K562 (cell line): ENCODE results near the gene CFL1. TPM values are rescaled to one million over a fixed set of nuclear protein-coding genes. Genes with fewer than 3 reads are reported as not detected.
A peak's percentile ranks its signal among the peaks of the same experiment; 100 is the strongest.

Experiments
- BCOR ChIP-seq: fragments of 450-650 bp; IDR thresholded peaks from 2 replicates; pipeline ENCODE4 v1.6.1; 2016
- E2F3 ChIP-seq: fragments of 250-450 bp; sonication (Bioruptor Pico); IDR thresholded peaks from 2 replicates; pipeline ENCODE4 v1.4.0; 2020; ENCODE audit warnings: mild to moderate bottlenecking
- HEY1 ChIP-seq: fragments of 250-450 bp; sonication (Bioruptor Pico); IDR thresholded peaks from 2 replicates; pipeline ENCODE4 v1.5.0; 2020; ENCODE audit warnings: mild to moderate bottlenecking, moderate library complexity, borderline replicate concordance
- KDM1A ChIP-seq, 2 experiments: fragments of 450-650 bp; IDR thresholded peaks; 2 replicates each; pipeline ENCODE4 v1.6.1; 2016; ENCODE audit warnings: mild to moderate bottlenecking in 2 of 2
- L3MBTL2 ChIP-seq: fragments of 450-650 bp; IDR thresholded peaks from 2 replicates; pipeline ENCODE4 v1.6.1; 2016; ENCODE audit warnings: mild to moderate bottlenecking, moderate library complexity
- MIER1 ChIP-seq: fragments of 450-650 bp; IDR thresholded peaks from 2 replicates; pipeline ENCODE4 v1.6.1; 2016; ENCODE audit warnings: antibody characterized with exemption, mild to moderate bottlenecking, low read depth
- RBBP5 ChIP-seq: fragments of 200-600 bp; sonication (generic); IDR thresholded peaks from 2 replicates; pipeline ENCODE4 v1.6.1; 2012; ENCODE audit warnings: borderline replicate concordance, mild to moderate bottlenecking, low read length, control low read depth, inconsistent platforms; ENCODE audit not compliant: insufficient read depth, poor library complexity, severe bottlenecking
- SIN3B ChIP-seq: fragments of 450-650 bp; IDR thresholded peaks from 2 replicates; pipeline ENCODE4 v1.6.1; 2017; ENCODE audit warnings: low read depth, mild to moderate bottlenecking, moderate library complexity
- STAT5A ChIP-seq: IDR thresholded peaks from 2 replicates; pipeline ENCODE4 v1.6.1; 2012; ENCODE audit warnings: low read length, inconsistent platforms, borderline replicate concordance
- TCF3 ChIP-seq: sonication (generic); formaldehyde crosslinking; IDR thresholded peaks from 2 replicates; pipeline ENCODE4 v1.4.0; 2020; ENCODE audit warnings: mild to moderate bottlenecking, missing genetic modification reagents
- THRAP3 ChIP-seq: fragments of 450-650 bp; IDR thresholded peaks from 2 replicates; pipeline ENCODE4 v1.6.1; 2016; ENCODE audit warnings: mild to moderate bottlenecking, inconsistent platforms, borderline replicate concordance
- YY1 ChIP-seq, 3 experiments: IDR thresholded peaks; 2 replicates each; pipeline ENCODE4 v1.6.1; 2011; ENCODE audit warnings: low read length in 2 of 3, mild to moderate bottlenecking in 2 of 3, moderate library complexity in 2 of 3, borderline replicate concordance in 1 of 3, control low read depth in 1 of 3, low read depth in 1 of 3; ENCODE audit not compliant: insufficient read depth in 3 of 3, insufficient replicate concordance in 2 of 3, control insufficient read depth in 1 of 3, insufficient read length in 1 of 3; ENCODE audit errors: extremely low read depth in 1 of 3
- ZNF197 ChIP-seq: fragments of 200-800 bp; sonication (Bioruptor generic); IDR thresholded peaks from 2 replicates; pipeline ENCODE4 v1.6.1; 2016; ENCODE audit warnings: low read depth, missing genetic modification characterization, missing compliant biosample characterization
- polyA plus RNA-seq, 8 experiments: library from polyadenylated mRNA; depleted of rRNA in 4 of 8; stranded (reverse) in 5 of 8; unstranded in 3 of 8; fragments of >200 nt; fragmentation: Nextera tagmentation in 2 of 8; fragmentation: Illumina TruSeq in 1 of 8; extraction: Ambion mirVana in 2 of 8; extraction: Trizol in 1 of 8; gene quantifications; 2 replicates each; pipeline versions ENCODE4 v1.2.1 to v1.2.3, GENCODE V29; 2011 to 2014; ENCODE audit warnings: inconsistent platforms in 1 of 8, missing spikeins in 1 of 8
- total RNA-seq, 7 experiments: library from RNA; depleted of rRNA in 6 of 7; stranded (reverse); fragments of >200 nt in 6 of 7; fragmentation: Illumina TruSeq in 2 of 7; extraction: Trizol in 2 of 7; gene quantifications; 2 replicates each; pipeline versions ENCODE4 v1.2.1 to v1.2.3, GENCODE V29; 2011 to 2021; ENCODE audit warnings: low replicate concordance in 1 of 7
- TF ChIP-seq, protein P1 (sequence below): fragments of 250-450 bp; sonication (Bioruptor Pico); IDR thresholded peaks from 2 replicates; pipeline ENCODE4 v1.4.0; 2020; ENCODE audit warnings: mild to moderate bottlenecking, moderate library complexity, borderline replicate concordance
- TF ChIP-seq, protein P2 (sequence below): fragments of 250-450 bp; sonication (Bioruptor Pico); IDR thresholded peaks from 2 replicates; pipeline ENCODE4 v1.9.0; 2021; ENCODE audit warnings: mild to moderate bottlenecking, inconsistent platforms
- TF ChIP-seq, protein P3 (sequence below): sonication (generic); formaldehyde crosslinking; IDR thresholded peaks from 2 replicates; pipeline ENCODE4 v1.8.1; 2023; ENCODE audit warnings: mild to moderate bottlenecking, missing genetic modification reagents

CFL1 gene
- total and polyA plus RNA-seq, 9 of the 15 experiments (the other 6 are each of a cell fraction or from before 2014, with no cell fraction given), result 105 to 1,101 (median 859) TPM

DNA sequence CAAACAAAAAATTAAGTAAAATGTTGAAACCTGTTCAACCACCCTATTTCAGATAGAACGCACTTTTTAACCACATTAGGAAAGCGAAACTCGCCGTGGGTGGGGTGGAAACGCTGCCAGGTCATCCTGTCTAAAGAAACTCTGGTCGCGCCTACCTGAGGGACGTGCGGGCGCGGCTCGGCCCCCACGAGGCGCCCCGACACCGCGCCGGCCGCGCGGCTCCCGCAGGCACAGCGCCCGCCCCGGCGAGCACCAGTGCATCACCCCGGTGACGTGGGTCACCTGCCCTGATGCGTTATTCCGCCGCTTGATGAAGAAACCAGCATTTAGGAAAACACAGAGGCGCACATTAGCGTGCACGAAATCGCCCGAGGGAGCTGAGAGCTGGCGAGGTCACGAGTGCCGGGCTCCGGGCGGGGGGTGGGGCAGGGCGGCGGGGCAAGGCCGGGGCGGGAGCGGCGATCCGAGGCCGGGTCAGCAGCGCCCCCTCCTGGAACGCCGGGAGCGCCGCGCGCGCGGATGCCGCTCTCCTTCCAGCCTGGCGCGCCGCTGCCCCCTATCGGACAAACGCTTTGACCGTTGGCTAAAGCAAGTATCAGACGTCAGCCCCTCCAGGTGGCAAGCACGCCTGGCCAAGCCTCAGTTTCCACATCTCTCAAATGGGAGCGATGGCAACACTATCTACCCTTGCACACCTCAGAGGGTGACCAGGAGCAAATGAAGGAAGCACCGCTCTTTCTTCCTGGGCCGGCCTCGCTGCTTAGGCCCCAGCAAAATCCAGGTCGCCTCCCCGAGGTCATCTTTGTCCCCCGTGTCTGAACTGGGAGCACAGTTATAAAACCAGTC is 39.9 kb downstream of the CFL1 start (continued):
- TF ChIP-seq THRAP3 (no peak), TCF3 (CRISPR knock-in tag) (0 out of 2 replicates have a peak, but pooled peaks have one; percentile 12), KDM1A (IDR thresholded peaks at IDR 0.05) (peak; percentile 71 to 84), STAT5A (no peak), L3MBTL2 (peak; percentile 91), RBBP5 (peak; percentile 59), ZNF197 (0 out of 2 replicates have a peak, but pooled peaks have one; percentile 74), HEY1 (no peak), MIER1 (0 out of 2 replicates have a peak, but pooled peaks have one; percentile 44), E2F3 (peak; percentile 52; the same call in 1 of the 2 replicates), SIN3B (peak; percentile 41; the same call in 1 of the 2 replicates), BCOR (peak; percentile 96), YY1 (IDR thresholded peaks at IDR 0.05; ENCODE audit: borderline replicate concordance in 1 of 3, control insufficient read depth in 1 of 3, extremely low read depth in 1 of 3, insufficient read depth in 3 of 3, insufficient read length in 1 of 3, insufficient replicate concordance in 2 of 3, low read depth in 1 of 3, low read length in 2 of 3) (peak in 1 of 3 experiments; percentile 61)
- TF ChIP-seq, protein P1, sequence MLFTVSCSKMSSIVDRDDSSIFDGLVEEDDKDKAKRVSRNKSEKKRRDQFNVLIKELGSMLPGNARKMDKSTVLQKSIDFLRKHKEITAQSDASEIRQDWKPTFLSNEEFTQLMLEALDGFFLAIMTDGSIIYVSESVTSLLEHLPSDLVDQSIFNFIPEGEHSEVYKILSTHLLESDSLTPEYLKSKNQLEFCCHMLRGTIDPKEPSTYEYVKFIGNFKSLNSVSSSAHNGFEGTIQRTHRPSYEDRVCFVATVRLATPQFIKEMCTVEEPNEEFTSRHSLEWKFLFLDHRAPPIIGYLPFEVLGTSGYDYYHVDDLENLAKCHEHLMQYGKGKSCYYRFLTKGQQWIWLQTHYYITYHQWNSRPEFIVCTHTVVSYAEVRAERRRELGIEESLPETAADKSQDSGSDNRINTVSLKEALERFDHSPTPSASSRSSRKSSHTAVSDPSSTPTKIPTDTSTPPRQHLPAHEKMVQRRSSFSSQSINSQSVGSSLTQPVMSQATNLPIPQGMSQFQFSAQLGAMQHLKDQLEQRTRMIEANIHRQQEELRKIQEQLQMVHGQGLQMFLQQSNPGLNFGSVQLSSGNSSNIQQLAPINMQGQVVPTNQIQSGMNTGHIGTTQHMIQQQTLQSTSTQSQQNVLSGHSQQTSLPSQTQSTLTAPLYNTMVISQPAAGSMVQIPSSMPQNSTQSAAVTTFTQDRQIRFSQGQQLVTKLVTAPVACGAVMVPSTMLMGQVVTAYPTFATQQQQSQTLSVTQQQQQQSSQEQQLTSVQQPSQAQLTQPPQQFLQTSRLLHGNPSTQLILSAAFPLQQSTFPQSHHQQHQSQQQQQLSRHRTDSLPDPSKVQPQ, result no peak
- TF ChIP-seq, protein P2, sequence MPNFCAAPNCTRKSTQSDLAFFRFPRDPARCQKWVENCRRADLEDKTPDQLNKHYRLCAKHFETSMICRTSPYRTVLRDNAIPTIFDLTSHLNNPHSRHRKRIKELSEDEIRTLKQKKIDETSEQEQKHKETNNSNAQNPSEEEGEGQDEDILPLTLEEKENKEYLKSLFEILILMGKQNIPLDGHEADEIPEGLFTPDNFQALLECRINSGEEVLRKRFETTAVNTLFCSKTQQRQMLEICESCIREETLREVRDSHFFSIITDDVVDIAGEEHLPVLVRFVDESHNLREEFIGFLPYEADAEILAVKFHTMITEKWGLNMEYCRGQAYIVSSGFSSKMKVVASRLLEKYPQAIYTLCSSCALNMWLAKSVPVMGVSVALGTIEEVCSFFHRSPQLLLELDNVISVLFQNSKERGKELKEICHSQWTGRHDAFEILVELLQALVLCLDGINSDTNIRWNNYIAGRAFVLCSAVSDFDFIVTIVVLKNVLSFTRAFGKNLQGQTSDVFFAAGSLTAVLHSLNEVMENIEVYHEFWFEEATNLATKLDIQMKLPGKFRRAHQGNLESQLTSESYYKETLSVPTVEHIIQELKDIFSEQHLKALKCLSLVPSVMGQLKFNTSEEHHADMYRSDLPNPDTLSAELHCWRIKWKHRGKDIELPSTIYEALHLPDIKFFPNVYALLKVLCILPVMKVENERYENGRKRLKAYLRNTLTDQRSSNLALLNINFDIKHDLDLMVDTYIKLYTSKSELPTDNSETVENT (CRISPR knock-in tag), result peak; percentile 16; the same call in 1 of the 2 replicates
- TF ChIP-seq, protein P3, sequence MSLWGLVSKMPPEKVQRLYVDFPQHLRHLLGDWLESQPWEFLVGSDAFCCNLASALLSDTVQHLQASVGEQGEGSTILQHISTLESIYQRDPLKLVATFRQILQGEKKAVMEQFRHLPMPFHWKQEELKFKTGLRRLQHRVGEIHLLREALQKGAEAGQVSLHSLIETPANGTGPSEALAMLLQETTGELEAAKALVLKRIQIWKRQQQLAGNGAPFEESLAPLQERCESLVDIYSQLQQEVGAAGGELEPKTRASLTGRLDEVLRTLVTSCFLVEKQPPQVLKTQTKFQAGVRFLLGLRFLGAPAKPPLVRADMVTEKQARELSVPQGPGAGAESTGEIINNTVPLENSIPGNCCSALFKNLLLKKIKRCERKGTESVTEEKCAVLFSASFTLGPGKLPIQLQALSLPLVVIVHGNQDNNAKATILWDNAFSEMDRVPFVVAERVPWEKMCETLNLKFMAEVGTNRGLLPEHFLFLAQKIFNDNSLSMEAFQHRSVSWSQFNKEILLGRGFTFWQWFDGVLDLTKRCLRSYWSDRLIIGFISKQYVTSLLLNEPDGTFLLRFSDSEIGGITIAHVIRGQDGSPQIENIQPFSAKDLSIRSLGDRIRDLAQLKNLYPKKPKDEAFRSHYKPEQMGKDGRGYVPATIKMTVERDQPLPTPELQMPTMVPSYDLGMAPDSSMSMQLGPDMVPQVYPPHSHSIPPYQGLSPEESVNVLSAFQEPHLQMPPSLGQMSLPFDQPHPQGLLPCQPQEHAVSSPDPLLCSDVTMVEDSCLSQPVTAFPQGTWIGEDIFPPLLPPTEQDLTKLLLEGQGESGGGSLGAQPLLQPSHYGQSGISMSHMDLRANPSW (CRISPR knock-in tag), result no peak
